ENCODE data around the gene CCDC102A. TPM values are rescaled to one million over a fixed set of nuclear protein-coding genes. Genes with fewer than 3 reads are reported as not detected.

CCDC102A gene
- total and polyA plus RNA-seq, 8 donors = 1.7 to 14.5 (median 4.1) TPM; not detected in 1

DNA sequence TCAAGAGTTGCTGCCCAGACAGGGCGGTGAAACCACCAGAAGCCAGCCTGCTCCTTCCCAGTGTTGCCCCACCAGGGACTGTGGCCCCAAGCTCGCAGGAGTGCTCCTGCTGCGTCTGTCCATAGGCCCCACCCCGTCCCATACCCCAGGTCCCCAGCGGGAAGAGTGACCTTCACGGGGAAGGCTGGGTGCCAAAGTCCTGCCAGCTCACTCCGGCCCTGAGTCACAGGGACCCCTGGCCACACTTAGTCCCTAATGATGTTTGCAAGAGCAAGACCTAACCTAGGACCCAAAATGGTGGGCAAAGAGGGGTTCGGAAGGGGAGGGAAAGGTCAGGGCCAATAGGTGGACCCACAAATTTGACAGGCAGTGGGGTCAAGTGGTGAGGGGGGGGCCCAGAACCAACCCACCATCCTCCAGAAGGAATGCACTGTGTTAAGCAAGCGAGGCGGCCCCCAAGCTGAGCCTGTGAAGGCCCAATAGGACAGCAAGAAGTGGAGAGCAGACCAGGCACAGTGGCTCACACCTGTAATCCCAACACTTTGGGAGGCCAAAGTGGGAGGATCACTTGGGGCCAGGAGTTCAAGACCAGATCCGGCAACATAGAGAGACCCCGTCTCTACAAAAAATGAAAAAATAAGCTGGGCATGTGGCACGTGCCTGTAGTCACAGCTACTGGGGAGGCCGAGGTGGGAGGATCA, 53.4 kb downstream of the CCDC102A start:
- H3K27me3 ChIP-seq = no peaks in the 10 kb centered on the region
- H3K4me3 ChIP-seq = no peak overlapping the region
- peaks cover 0 to 5% (median 0%) of the 10 kb centered on the region in 4 donors for H3K36me3 ChIP-seq
- WGBS, 5 donors = 66 to 82% (median 68%) methylated on average over 13 to 14 of the region's 14 CpGs
- peaks cover 60 to 76% (median 70%) of the 10 kb centered on the region in 4 donors for H3K4me1 ChIP-seq
- peak; percentile 59 to 64 for DNase-seq
- H3K9me3 ChIP-seq = no peaks in the 10 kb centered on the region
- TF ChIP-seq POLR2A (IDR thresholded peaks at IDR 0.05) (no peak), POLR2AphosphoS5 (IDR thresholded peaks at IDR 0.05) (no peak), CTCF (IDR thresholded peaks at IDR 0.05) (no peak), EP300 (IDR thresholded peaks at IDR 0.05) (no peak)
- peak overlapping the region in 3 of 5 donors; percentile 87 to 92 (median 90) for H3K27ac ChIP-seq
- intact Hi-C loops (cut with DNase I; ENCODE audit: low total_unique reads) = no loop called here

DNA sequence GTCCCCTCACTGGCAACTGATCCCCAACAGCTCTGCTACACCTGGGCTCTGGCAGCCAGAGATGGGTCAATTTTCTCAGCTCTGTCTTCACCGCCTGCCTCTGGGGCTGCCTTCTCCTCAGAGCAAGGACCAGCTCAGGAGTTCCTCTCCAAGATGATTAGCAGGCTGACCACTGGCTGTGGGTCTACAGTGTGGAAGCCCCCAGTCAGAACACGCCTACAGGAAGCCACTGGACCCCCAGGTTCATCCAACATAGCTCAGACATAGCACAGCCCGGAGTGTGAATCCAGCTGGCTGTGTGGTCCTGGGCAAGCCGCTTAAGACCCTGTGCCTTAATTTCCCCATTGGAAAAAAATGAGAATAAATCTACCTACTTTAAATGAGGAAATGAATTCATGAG, 55.0 kb downstream of the CCDC102A start:
- Histone ChIP-seq H3K9me3 (no peaks in the 10 kb centered on the region), H3K4me3 (no peak overlapping the region), H3K4me1 (peaks cover 61 to 83% (median 78%) of the 10 kb centered on the region in 4 donors), H3K36me3 (peaks cover 0 to 9% (median 0%) of the 10 kb centered on the region in 4 donors), H3K27me3 (no peaks in the 10 kb centered on the region), H3K27ac (peak overlapping the region; percentile 83 to 89 (median 84))
- 86 to 94% (median 91%) methylated on average over 4 of the region's 4 CpGs for WGBS, 5 donors
- no peak for TF ChIP-seq POLR2AphosphoS5 (IDR thresholded peaks at IDR 0.05)
- TF ChIP-seq POLR2A (IDR thresholded peaks at IDR 0.05) = no peak
- TF ChIP-seq CTCF (IDR thresholded peaks at IDR 0.05) = no peak
- DNase-seq = no peak
- intact Hi-C loops (cut with DNase I; ENCODE audit: low total_unique reads) = no loop called here

DNA sequence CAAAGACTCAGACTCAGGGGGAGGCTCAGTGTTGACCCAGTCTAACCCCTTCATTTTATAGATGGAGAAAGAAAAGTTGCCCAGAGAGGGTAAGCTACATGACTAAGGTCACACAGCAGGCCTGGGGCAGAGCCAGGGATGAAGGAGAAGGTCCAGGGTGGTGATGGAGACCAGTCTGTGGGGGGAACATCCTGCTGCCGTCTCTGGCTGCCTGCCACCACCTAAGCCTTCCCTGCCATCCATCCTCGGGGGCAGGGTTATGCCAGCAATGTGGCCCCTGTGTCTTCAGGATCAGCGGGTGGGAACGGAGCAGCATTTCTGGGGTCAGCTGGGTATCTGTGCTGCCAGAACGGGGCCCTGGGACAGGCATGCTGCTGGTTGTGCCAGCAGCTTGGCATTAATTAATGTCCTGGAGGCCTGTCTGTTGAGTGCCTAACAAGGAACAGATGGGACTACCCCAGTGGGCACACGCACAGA, 55.6 kb downstream of the CCDC102A start:
- WGBS, 5 donors = 46 to 69% (median 65%) methylated on average over 5 to 6 of the region's 6 CpGs
- Histone ChIP-seq H3K27ac (peak overlapping the region; percentile 83 to 89 (median 84)), H3K4me1 (peaks cover 60 to 87% (median 81%) of the 10 kb centered on the region in 4 donors), H3K27me3 (no peaks in the 10 kb centered on the region), H3K9me3 (no peaks in the 10 kb centered on the region), H3K4me3 (no peak overlapping the region), H3K36me3 (peaks cover 0 to 9% (median 0%) of the 10 kb centered on the region in 4 donors)
- TF ChIP-seq POLR2A (IDR thresholded peaks at IDR 0.05) (no peak), POLR2AphosphoS5 (IDR thresholded peaks at IDR 0.05) (no peak), EP300 (IDR thresholded peaks at IDR 0.05) (no peak), CTCF (IDR thresholded peaks at IDR 0.05) (no peak)
- intact Hi-C loops (cut with DNase I; ENCODE audit: low total_unique reads) = no loop called here
- DNase-seq = no peak

- WGBS, 5 donors = 25 to 37% (median 25%) methylated on average over 9 to 15 of the region's 15 CpGs
- Histone ChIP-seq H3K27me3 (no peaks in the 10 kb centered on the region), H3K4me1 (peaks cover 54 to 83% (median 77%) of the 10 kb centered on the region in 4 donors), H3K4me3 (peak overlapping the region; percentile 39 to 61 (median 42)), H3K9me3 (no peaks in the 10 kb centered on the region), H3K27ac (peak overlapping the region; percentile 83 to 89 (median 84)), H3K36me3 (peaks cover 1 to 12% (median 3%) of the 10 kb centered on the region in 4 donors)
- DNase-seq = peak; percentile 91 to 92
- TF ChIP-seq POLR2AphosphoS5 (IDR thresholded peaks at IDR 0.05) = peak; percentile 7 to 67 (median 49)
- no peak for TF ChIP-seq EP300 (IDR thresholded peaks at IDR 0.05)
- intact Hi-C loops (cut with DNase I; ENCODE audit: low total_unique reads) = no loop called here
Measured at GRCh38 chr16:57479976-57480753, 56.2 kb downstream of the CCDC102A start.
